ENCODE results near the gene ZNF75A.
"Not testable (repeated sequence)": the region's sequence is repeated elsewhere in the genome, so short reads cannot be mapped to it uniquely, and the experiment has no call there.

GRCh38 chr16:3271281-3271680, 34.0 kb upstream of the ZNF75A start:
- not testable (repeated sequence) for TF ChIP-seq CTCF (conservative IDR thresholded peaks at IDR 0.05; ENCODE audit: low read depth in 2 of 2); ETS1 (IDR thresholded peaks at IDR 0.05); EZH2 (IDR thresholded peaks at IDR 0.05; ENCODE audit: low read depth, unreplicated experiment); STAT1 (IDR thresholded peaks at IDR 0.05; ENCODE audit: unreplicated experiment); POLR2AphosphoS5 (IDR thresholded peaks at IDR 0.05; ENCODE audit: low read depth); JUNB (IDR thresholded peaks at IDR 0.05; ENCODE audit: unreplicated experiment); NANOG (IDR thresholded peaks at IDR 0.05; ENCODE audit: borderline replicate concordance); CREB1 (CRISPR knock-in tag; IDR thresholded peaks at IDR 0.05; ENCODE audit: low read depth)
- TF ChIP-seq, protein P1, sequence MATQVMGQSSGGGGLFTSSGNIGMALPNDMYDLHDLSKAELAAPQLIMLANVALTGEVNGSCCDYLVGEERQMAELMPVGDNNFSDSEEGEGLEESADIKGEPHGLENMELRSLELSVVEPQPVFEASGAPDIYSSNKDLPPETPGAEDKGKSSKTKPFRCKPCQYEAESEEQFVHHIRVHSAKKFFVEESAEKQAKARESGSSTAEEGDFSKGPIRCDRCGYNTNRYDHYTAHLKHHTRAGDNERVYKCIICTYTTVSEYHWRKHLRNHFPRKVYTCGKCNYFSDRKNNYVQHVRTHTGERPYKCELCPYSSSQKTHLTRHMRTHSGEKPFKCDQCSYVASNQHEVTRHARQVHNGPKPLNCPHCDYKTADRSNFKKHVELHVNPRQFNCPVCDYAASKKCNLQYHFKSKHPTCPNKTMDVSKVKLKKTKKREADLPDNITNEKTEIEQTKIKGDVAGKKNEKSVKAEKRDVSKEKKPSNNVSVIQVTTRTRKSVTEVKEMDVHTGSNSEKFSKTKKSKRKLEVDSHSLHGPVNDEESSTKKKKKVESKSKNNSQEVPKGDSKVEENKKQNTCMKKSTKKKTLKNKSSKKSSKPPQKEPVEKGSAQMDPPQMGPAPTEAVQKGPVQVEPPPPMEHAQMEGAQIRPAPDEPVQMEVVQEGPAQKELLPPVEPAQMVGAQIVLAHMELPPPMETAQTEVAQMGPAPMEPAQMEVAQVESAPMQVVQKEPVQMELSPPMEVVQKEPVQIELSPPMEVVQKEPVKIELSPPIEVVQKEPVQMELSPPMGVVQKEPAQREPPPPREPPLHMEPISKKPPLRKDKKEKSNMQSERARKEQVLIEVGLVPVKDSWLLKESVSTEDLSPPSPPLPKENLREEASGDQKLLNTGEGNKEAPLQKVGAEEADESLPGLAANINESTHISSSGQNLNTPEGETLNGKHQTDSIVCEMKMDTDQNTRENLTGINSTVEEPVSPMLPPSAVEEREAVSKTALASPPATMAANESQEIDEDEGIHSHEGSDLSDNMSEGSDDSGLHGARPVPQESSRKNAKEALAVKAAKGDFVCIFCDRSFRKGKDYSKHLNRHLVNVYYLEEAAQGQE (IDR thresholded peaks at IDR 0.05; ENCODE audit: unreplicated experiment): not testable (repeated sequence)
